Calu3 (cell line): ENCODE measurements around the gene SCG5. TPM values are rescaled to one million over a fixed set of nuclear protein-coding genes. Genes with fewer than 3 reads are reported as not detected.

ENCODE experiments used
- BruUV-seq: library from RNA; stranded (reverse); fragments of 400-500 nt; replicated peaks from 2 replicates; lab custom pipeline; 2021; lab: Mats Ljungman, UMichigan
- CTCF ChIA-PET: fragments of 300-600 bp; sonication (Branson Sonifier 250); formaldehyde crosslinking; loops from one replicate; lab custom pipeline; 2022; ENCODE audit warnings: antibody characterized with exemption; lab: Charles Lee
- DNase-seq: peaks from one replicate; pipeline ENCODE4 v3.0.0; 2022
- H3K27ac Mint-ChIP-seq: one replicate; pipeline ENCODE4 v1.8.0; 2022; ENCODE audit warnings: mixed read lengths; ENCODE audit not compliant: unreplicated experiment
- H3K27me3 Mint-ChIP-seq: one replicate; pipeline ENCODE4 v1.8.0; 2022; ENCODE audit warnings: mixed read lengths; ENCODE audit not compliant: unreplicated experiment
- H3K36me3 Mint-ChIP-seq: one replicate; pipeline ENCODE4 v1.8.0; 2022; ENCODE audit warnings: mild to moderate bottlenecking, moderate library complexity, mixed read lengths; ENCODE audit not compliant: insufficient read depth, unreplicated experiment
- H3K4me1 Mint-ChIP-seq: one replicate; pipeline ENCODE4 v1.8.0; 2022; ENCODE audit warnings: mild to moderate bottlenecking, low read depth, mixed read lengths; ENCODE audit not compliant: unreplicated experiment
- H3K4me3 Mint-ChIP-seq: one replicate; pipeline ENCODE4 v1.8.0; 2022; ENCODE audit warnings: mild to moderate bottlenecking, low read depth, moderate library complexity, mixed read lengths; ENCODE audit not compliant: unreplicated experiment
- H3K9me3 Mint-ChIP-seq: one replicate; pipeline ENCODE4 v1.8.0; 2022; ENCODE audit warnings: low read depth, mixed read lengths; ENCODE audit not compliant: unreplicated experiment
- intact Hi-C: fragments of 100-400 bp; cut with micrococcal nuclease; formaldehyde crosslinking; loops from one replicate; pipeline ENCODE4 v1.10.0; 2022; ENCODE audit not compliant: unreplicated experiment
- total RNA-seq: library from RNA; stranded (reverse); gene quantifications from 2 replicates; pipeline ENCODE4 v1.2.3, GENCODE V29; 2022
- TF ChIP-seq, protein P1 (sequence below): fragments of 200-600 bp; IDR thresholded peaks from one replicate; pipeline ENCODE4 v1.8.0; 2022; ENCODE audit warnings: antibody characterized with exemption; ENCODE audit not compliant: unreplicated experiment

The SCG5 gene
- total RNA-seq, 1 experiment from 2014 or later: not detected

DNA sequence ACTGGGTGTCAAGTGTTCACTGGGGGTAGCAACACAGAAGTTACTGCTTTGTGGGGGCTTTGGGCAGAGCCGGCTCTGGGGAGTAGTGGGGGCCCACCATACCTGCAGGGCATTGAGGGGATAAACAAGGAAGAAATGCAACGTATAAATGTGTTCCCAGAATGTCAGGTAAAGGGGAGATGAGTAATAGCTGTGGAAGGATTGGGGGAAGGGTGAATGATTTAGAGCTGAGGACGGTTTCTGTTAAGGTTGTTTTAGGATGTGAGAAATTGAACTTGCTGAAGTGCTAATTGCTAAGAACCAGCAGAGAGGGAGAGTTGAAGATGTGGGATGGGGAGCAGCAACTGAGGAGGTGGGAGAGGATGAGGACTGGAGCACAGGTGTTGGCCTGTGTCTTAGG lies 10.7 kb downstream of the SCG5 start:
- H3K27me3 Mint-ChIP-seq: no peaks in the 10 kb centered on the region
- CTCF ChIA-PET: no interaction called here
- H3K9me3 Mint-ChIP-seq: no peaks in the 10 kb centered on the region
- peaks cover 12% of the 10 kb centered on the region for H3K4me1 Mint-ChIP-seq
- TF ChIP-seq, protein P1, sequence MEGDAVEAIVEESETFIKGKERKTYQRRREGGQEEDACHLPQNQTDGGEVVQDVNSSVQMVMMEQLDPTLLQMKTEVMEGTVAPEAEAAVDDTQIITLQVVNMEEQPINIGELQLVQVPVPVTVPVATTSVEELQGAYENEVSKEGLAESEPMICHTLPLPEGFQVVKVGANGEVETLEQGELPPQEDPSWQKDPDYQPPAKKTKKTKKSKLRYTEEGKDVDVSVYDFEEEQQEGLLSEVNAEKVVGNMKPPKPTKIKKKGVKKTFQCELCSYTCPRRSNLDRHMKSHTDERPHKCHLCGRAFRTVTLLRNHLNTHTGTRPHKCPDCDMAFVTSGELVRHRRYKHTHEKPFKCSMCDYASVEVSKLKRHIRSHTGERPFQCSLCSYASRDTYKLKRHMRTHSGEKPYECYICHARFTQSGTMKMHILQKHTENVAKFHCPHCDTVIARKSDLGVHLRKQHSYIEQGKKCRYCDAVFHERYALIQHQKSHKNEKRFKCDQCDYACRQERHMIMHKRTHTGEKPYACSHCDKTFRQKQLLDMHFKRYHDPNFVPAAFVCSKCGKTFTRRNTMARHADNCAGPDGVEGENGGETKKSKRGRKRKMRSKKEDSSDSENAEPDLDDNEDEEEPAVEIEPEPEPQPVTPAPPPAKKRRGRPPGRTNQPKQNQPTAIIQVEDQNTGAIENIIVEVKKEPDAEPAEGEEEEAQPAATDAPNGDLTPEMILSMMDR: no peak
- no peak overlapping the region for H3K4me3 Mint-ChIP-seq
- H3K36me3 Mint-ChIP-seq: peaks cover 6% of the 10 kb centered on the region
- H3K27ac Mint-ChIP-seq: no peak overlapping the region
- BruUV-seq: no TSS peak
- intact Hi-C loops: no loop called here
- no peak for DNase-seq

DNA sequence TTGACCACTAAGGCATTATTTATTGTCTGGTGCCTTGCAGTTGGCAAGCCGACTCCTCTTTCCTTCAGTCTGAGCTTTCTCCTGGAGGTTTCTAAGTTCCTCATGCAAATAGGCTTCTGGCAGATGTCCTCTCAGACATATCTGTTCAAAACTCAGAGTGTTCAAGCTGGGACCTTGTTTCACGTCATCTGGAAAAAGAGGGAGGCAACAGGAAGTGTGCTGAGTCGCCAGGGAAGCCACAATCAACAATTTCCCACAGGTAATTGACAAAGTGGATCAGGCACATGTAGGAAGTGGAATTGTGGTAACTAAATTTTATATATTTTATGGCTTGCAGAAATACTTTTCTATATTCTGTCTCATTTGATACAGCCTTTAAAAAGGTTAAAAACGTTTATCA lies 14.6 kb downstream of the SCG5 start:
- no peaks in the 10 kb centered on the region for H3K36me3 Mint-ChIP-seq
- H3K9me3 Mint-ChIP-seq: no peaks in the 10 kb centered on the region
- no peak overlapping the region for H3K27ac Mint-ChIP-seq
- H3K4me3 Mint-ChIP-seq: no peak overlapping the region
- TF ChIP-seq, protein P1: no peak
- CTCF ChIA-PET: no interaction called here
- DNase-seq: no peak
- peaks cover 12% of the 10 kb centered on the region for H3K4me1 Mint-ChIP-seq
- BruUV-seq: no TSS peak
- intact Hi-C loops: no loop called here
- H3K27me3 Mint-ChIP-seq: no peaks in the 10 kb centered on the region

DNA sequence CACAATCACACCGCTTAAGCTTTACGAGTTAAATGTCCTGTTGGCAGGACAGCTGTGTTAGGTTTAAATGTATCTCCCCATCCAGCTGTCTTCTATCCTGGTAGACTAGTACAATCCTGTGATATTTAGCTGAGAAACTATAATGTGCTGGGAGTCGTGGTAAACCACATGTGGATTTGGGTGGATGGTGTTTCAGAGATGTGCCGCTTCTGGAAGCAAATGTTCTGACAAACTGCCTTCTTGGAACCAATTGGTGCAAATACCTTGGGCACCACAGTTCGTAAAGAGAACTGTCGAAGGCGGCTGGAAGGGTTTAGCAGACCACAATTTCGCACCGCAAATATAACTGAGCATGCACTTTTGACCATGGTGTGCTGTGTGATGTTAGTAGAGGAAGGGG lies 15.0 kb downstream of the SCG5 start:
- H3K9me3 Mint-ChIP-seq: no peaks in the 10 kb centered on the region
- H3K36me3 Mint-ChIP-seq: no peaks in the 10 kb centered on the region
- peaks cover 9% of the 10 kb centered on the region for H3K4me1 Mint-ChIP-seq
- no peak overlapping the region for H3K4me3 Mint-ChIP-seq
- intact Hi-C loops: no loop called here
- no TSS peak for BruUV-seq
- H3K27me3 Mint-ChIP-seq: no peaks in the 10 kb centered on the region
- TF ChIP-seq, protein P1: no peak
- H3K27ac Mint-ChIP-seq: no peak overlapping the region
- CTCF ChIA-PET: no interaction called here
- no peak for DNase-seq

DNA sequence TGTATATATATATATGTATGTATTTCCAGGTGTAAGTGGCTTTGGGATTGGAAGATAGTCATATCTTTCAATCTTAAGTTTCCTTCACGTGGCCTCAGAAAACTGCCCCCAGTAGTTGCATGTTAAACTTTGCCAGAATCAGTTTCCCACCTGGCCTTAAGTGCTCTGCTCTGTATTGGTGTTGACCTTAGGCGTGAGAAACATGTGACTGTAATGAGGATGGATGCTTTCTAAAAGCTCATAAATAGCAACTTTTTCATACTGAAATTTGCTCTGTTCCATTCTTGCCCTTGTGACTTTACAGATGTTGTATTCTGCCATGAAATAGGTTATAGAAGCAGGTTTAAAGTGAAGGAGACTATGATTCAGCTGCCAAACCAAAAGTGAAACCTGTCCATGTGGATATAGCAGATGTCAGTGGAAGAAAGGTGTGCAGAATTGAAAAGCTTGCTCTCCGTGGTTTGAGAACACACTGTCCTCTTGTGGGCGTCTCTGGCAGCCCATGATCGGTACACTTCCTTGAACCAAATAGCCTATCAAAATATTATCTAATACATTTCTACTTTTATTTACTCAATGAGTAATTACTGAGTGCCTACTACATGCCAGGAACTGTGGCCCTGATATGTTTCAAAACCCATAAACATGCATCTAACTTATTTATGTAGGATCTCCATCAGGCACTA lies 15.8 kb downstream of the SCG5 start:
- CTCF ChIA-PET: no interaction called here
- H3K36me3 Mint-ChIP-seq: no peaks in the 10 kb centered on the region
- H3K27me3 Mint-ChIP-seq: no peaks in the 10 kb centered on the region
- BruUV-seq: no TSS peak
- H3K9me3 Mint-ChIP-seq: no peaks in the 10 kb centered on the region
- peaks cover under 1% of the 10 kb centered on the region for H3K4me1 Mint-ChIP-seq
- intact Hi-C loops: no loop called here
- DNase-seq: no peak
- TF ChIP-seq, protein P1: no peak
- no peak overlapping the region for H3K4me3 Mint-ChIP-seq
- H3K27ac Mint-ChIP-seq: no peak overlapping the region
